ENCODE data around the gene SRGAP3. TPM values are rescaled to one million over a fixed set of nuclear protein-coding genes. Genes with fewer than 3 reads are reported as not detected.

The SRGAP3 gene
- polyA plus RNA-seq, 3 donors = 0.27 to 1.3 (median 0.87) TPM

GRCh38 chr3:9077029-9077428 is 172.4 kb downstream of the SRGAP3 start:
- intact Hi-C loops (cut with micrococcal nuclease) = no loop called here
- H3K27ac Mint-ChIP-seq = no peak overlapping the region
- WGBS (ENCODE audit: insufficient coverage) = 100% methylated on average over 3 of the region's 4 CpGs
- no peaks in the 10 kb centered on the region for H3K36me3 ChIP-seq (replicated peaks in 1 of 2; ENCODE audit: control insufficient read depth in 1 of 2, insufficient read depth in 2 of 2, low read length in 2 of 2)
- no peaks in the 10 kb centered on the region for H3K27me3 ChIP-seq (ENCODE audit: control insufficient read depth in 2 of 2, insufficient read depth in 2 of 2, low read length in 2 of 2)
- H3K9me3 Mint-ChIP-seq = no peaks in the 10 kb centered on the region
- H2AFZ ChIP-seq (ENCODE audit: insufficient read depth, low read depth, low read length, poor library complexity, severe bottlenecking) = no peak overlapping the region
- H3K9me3 ChIP-seq (replicated peaks in 1 of 2; ENCODE audit: control insufficient read depth in 1 of 2, insufficient read depth in 1 of 2, low read length in 2 of 2) = no peaks in the 10 kb centered on the region
- H3K4me2 ChIP-seq (replicated peaks; ENCODE audit: extremely low read depth, low read length, poor library complexity, severe bottlenecking) = no peak overlapping the region
- no peak overlapping the region for H3K4me3 ChIP-seq (replicated peaks in 1 of 3; ENCODE audit: low read depth in 2 of 3, low read length in 3 of 3)
- H3K27ac ChIP-seq (ENCODE audit: low read depth in 1 of 2, low read length in 2 of 2) = no peak overlapping the region
- no peaks in the 10 kb centered on the region for H4K20me1 ChIP-seq (ENCODE audit: insufficient read depth, low read length)
- peaks cover 18% of the 10 kb centered on the region for H3K4me1 Mint-ChIP-seq
- H3K36me3 Mint-ChIP-seq = no peaks in the 10 kb centered on the region
- DNase-seq = no peak
- H3K4me3 Mint-ChIP-seq = no peak overlapping the region
- peaks cover 0 to 2% (median 0%) of the 10 kb centered on the region in 3 donors for H3K27me3 Mint-ChIP-seq (ENCODE audit: low read depth in 3 of 3)
- H3K9ac ChIP-seq (ENCODE audit: insufficient read depth, low read length, poor library complexity, severe bottlenecking) = no peak overlapping the region
- no peaks in the 10 kb centered on the region for H3K79me2 ChIP-seq (ENCODE audit: insufficient read depth, low read length)
- TF ChIP-seq, protein P1, sequence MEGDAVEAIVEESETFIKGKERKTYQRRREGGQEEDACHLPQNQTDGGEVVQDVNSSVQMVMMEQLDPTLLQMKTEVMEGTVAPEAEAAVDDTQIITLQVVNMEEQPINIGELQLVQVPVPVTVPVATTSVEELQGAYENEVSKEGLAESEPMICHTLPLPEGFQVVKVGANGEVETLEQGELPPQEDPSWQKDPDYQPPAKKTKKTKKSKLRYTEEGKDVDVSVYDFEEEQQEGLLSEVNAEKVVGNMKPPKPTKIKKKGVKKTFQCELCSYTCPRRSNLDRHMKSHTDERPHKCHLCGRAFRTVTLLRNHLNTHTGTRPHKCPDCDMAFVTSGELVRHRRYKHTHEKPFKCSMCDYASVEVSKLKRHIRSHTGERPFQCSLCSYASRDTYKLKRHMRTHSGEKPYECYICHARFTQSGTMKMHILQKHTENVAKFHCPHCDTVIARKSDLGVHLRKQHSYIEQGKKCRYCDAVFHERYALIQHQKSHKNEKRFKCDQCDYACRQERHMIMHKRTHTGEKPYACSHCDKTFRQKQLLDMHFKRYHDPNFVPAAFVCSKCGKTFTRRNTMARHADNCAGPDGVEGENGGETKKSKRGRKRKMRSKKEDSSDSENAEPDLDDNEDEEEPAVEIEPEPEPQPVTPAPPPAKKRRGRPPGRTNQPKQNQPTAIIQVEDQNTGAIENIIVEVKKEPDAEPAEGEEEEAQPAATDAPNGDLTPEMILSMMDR (IDR thresholded peaks at IDR 0.05) = no peak
- H3K4me1 ChIP-seq (ENCODE audit: control insufficient read depth in 1 of 2, insufficient read depth in 2 of 2, low read length in 2 of 2) = peaks cover under 1 to 4% of the 10 kb centered on the region in 2 donors

DNA sequence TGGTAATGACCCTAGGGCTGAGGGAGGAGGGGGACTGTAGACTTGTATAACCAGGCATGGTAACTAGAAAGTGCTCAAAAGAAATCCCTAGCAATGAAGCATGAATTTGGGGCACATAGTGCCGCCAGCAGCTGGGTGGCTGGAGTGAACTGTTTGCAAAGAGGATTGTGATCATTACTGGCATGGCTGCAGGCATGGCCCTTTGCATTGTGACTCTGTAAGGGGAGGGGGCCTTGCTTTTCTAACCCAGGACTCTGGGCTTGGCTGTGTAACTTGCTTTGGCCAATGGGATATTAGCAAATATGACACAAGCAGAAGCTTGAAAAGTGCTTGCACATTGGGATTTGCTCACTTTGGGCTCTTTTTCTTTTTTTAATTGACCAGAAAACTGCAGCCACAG is 173.7 kb downstream of the SRGAP3 start:
- Histone ChIP-seq H3K9ac (ENCODE audit: insufficient read depth, low read length, poor library complexity, severe bottlenecking) (no peak overlapping the region), H3K9me3 (replicated peaks in 1 of 2; ENCODE audit: control insufficient read depth in 1 of 2, insufficient read depth in 1 of 2, low read length in 2 of 2) (no peaks in the 10 kb centered on the region), H3K4me3 (replicated peaks in 1 of 3; ENCODE audit: low read depth in 2 of 3, low read length in 3 of 3) (no peak overlapping the region), H4K20me1 (ENCODE audit: insufficient read depth, low read length) (no peaks in the 10 kb centered on the region), H3K79me2 (ENCODE audit: insufficient read depth, low read length) (no peaks in the 10 kb centered on the region), H3K27me3 (ENCODE audit: control insufficient read depth in 2 of 2, insufficient read depth in 2 of 2, low read length in 2 of 2) (no peaks in the 10 kb centered on the region), H2AFZ (ENCODE audit: insufficient read depth, low read depth, low read length, poor library complexity, severe bottlenecking) (no peak overlapping the region), H3K4me2 (replicated peaks; ENCODE audit: extremely low read depth, low read length, poor library complexity, severe bottlenecking) (no peak overlapping the region), H3K4me1 (ENCODE audit: control insufficient read depth in 1 of 2, insufficient read depth in 2 of 2, low read length in 2 of 2) (peaks cover 9 to 12% of the 10 kb centered on the region in 2 donors), H3K27ac (ENCODE audit: low read depth in 1 of 2, low read length in 2 of 2) (no peak overlapping the region), H3K36me3 (replicated peaks in 1 of 2; ENCODE audit: control insufficient read depth in 1 of 2, insufficient read depth in 2 of 2, low read length in 2 of 2) (no peaks in the 10 kb centered on the region)
- intact Hi-C loops (cut with micrococcal nuclease) = no loop called here
- Mint-ChIP-seq H3K9me3 (no peaks in the 10 kb centered on the region), H3K27me3 (ENCODE audit: low read depth in 3 of 3) (peaks cover 0 to 2% (median 0%) of the 10 kb centered on the region in 3 donors), H3K4me1 (peaks cover 19% of the 10 kb centered on the region), H3K4me3 (no peak overlapping the region), H3K36me3 (no peaks in the 10 kb centered on the region), H3K27ac (no peak overlapping the region)
- TF ChIP-seq, protein P1 (IDR thresholded peaks at IDR 0.05) = no peak
- WGBS (ENCODE audit: insufficient coverage) = 88% methylated on average over 1 of the region's 1 CpG
- DNase-seq = no peak

Measured in CD14-positive monocyte (primary cell).